Small intestine (tissue), 7 donors: Measurements from ENCODE around the gene STOX1. TPM values are rescaled to one million over a fixed set of nuclear protein-coding genes. Genes with fewer than 3 reads are reported as not detected.
"Not testable (repeated sequence)": the region's sequence is repeated elsewhere in the genome, so short reads cannot be mapped to it uniquely, and the experiment has no call there.

ENCODE experiments used
- DNase-seq, 2 donors: peaks; one replicate each; pipeline versions ENCODE4 v3.0.0 to v3.0.0-alpha.2; 2013
- FAIRE-seq: peaks from 2 replicates; lab custom pipeline; 2012; peaks lifted over from hg19 to GRCh38; lab: Jason Lieb, UNC
- H3K27ac ChIP-seq, 3 donors: one replicate each; pipeline ENCODE4 v1.5.1; 2013; ENCODE audit warnings: low read length in 2 of 3, mild to moderate bottlenecking in 2 of 3, control low read depth in 1 of 3, inconsistent platforms in 1 of 3, low read depth in 1 of 3, moderate library complexity in 1 of 3
- H3K27me3 ChIP-seq, 3 donors: one replicate each; pipeline ENCODE4 v1.6.1; 2013; ENCODE audit warnings: low read length in 3 of 3, inconsistent platforms in 1 of 3; ENCODE audit not compliant: control insufficient read depth in 3 of 3, insufficient read depth in 3 of 3
- H3K36me3 ChIP-seq, 3 donors: one replicate each; pipeline ENCODE4 v1.6.1; 2013; ENCODE audit warnings: low read length in 3 of 3, inconsistent platforms in 1 of 3, low read depth in 1 of 3, mild to moderate bottlenecking in 1 of 3, moderate library complexity in 1 of 3; ENCODE audit not compliant: control insufficient read depth in 3 of 3, insufficient read depth in 2 of 3
- H3K4me1 ChIP-seq, 3 donors: one replicate each; pipeline ENCODE4 v1.6.1; 2013; ENCODE audit warnings: low read length in 2 of 3, inconsistent platforms in 1 of 3, low read depth in 1 of 3, mild to moderate bottlenecking in 1 of 3, moderate library complexity in 1 of 3; ENCODE audit not compliant: control insufficient read depth in 3 of 3, insufficient read depth in 2 of 3
- H3K4me3 ChIP-seq, 3 donors: one replicate each; pipeline ENCODE4 v1.5.1; 2013; ENCODE audit warnings: low read length in 3 of 3, control low read depth in 1 of 3, inconsistent platforms in 1 of 3, low read depth in 1 of 3, mild to moderate bottlenecking in 1 of 3, moderate library complexity in 1 of 3
- H3K9me3 ChIP-seq, 2 donors: one replicate each; pipeline ENCODE4 v1.6.1; 2013; ENCODE audit warnings: low read depth in 1 of 2, low read length in 1 of 2; ENCODE audit not compliant: control insufficient read depth in 2 of 2, insufficient read depth in 1 of 2
- WGBS, 3 donors: extraction: QIAGEN DNeasy Blood & Tissue Kit; methylation state at CpG; one replicate each; pipeline ENCODE4 v1.1.7; 2013; 5-methylcytosine and 5-hydroxymethylcytosine counted together
- polyA plus RNA-seq, 4 donors: library from polyadenylated mRNA; stranded (reverse) in 3 of 4; unstranded in 1 of 4; fragments of 200-250 nt in 3 of 4; fragments of 120-200 nt in 1 of 4; gene quantifications; one replicate each; pipeline versions ENCODE4 v1.2.1 to v1.2.3, GENCODE V29; 2013
- donor health status: healthy with polysubstance abuse.
- donor health status: control.
- donor health status: control.
- donor health status: Bipolar disorder and iron deficiency.
- donor health status: healthy.

Gene STOX1
- polyA plus RNA-seq, 4 donors: 0.81 to 8.7 (median 2.5) TPM; not detected in 1

GRCh38 chr10:68900427-68901104 lies 73.2 kb downstream of the STOX1 start:
- no peaks in the 10 kb centered on the region for H3K9me3 ChIP-seq
- peak overlapping the region; percentile 88 to 96 (median 89) for H3K27ac ChIP-seq
- peaks cover 0 to 2% (median 0%) of the 10 kb centered on the region in 3 donors for H3K36me3 ChIP-seq
- peak overlapping the region; percentile 51 to 84 (median 83) for H3K4me3 ChIP-seq
- DNase-seq: no peak
- H3K4me1 ChIP-seq: peaks cover 5 to 12% (median 6%) of the 10 kb centered on the region in 3 donors
- WGBS, 3 donors: 3 to 5% (median 5%) methylated on average over 36 to 40 of the region's 40 CpGs
- H3K27me3 ChIP-seq: no peaks in the 10 kb centered on the region
- FAIRE-seq: no peak

GRCh38 chr10:68901105-68901927 lies 74.0 kb downstream of the STOX1 start, which contains the start of gene DDX50:
TSS of gene DDX50 (plus strand) at chr10:68901315. CDS start at chr10:68901385, 70 bp downstream.
- DNase-seq (peak; percentile 99 to 100), FAIRE-seq (no peak)
- peak within 1 kb of the TSS; percentile 80 to 88 (median 83) for H3K4me3 ChIP-seq
- H3K27ac ChIP-seq: peak within 1 kb of the TSS; percentile 89 to 96 (median 93)
- H3K9me3 ChIP-seq: no peaks in the 10 kb centered on the region
- peaks cover 0 to 2% (median 0%) of the 10 kb centered on the region in 3 donors for H3K36me3 ChIP-seq
- WGBS, 3 donors: 0% methylated on average over 38 to 47 of the region's 47 CpGs
- H3K4me1 ChIP-seq: peaks cover 5 to 12% (median 6%) of the 10 kb centered on the region in 3 donors
- H3K27me3 ChIP-seq: no peaks in the 10 kb centered on the region

GRCh38 chr10:68902382-68902781 lies 75.1 kb downstream of the STOX1 start:
- no peak overlapping the region for H3K27ac ChIP-seq
- peaks cover 0 to 5% (median 2%) of the 10 kb centered on the region in 3 donors for H3K36me3 ChIP-seq
- peaks cover 5 to 12% (median 6%) of the 10 kb centered on the region in 3 donors for H3K4me1 ChIP-seq
- H3K27me3 ChIP-seq: no peaks in the 10 kb centered on the region
- FAIRE-seq: no peak
- DNase-seq: peak in 1 of 2 donors; percentile 11
- WGBS, 3 donors: 54 to 59% (median 58%) methylated on average over 5 of the region's 5 CpGs
- H3K4me3 ChIP-seq: peak overlapping the region in 2 of 3 donors; percentile 83 to 88
- H3K9me3 ChIP-seq: no peaks in the 10 kb centered on the region

GRCh38 chr10:68924593-68924992 lies 97.3 kb downstream of the STOX1 start:
- H3K4me3 ChIP-seq: no peak overlapping the region
- H3K9me3 ChIP-seq: no peaks in the 10 kb centered on the region
- FAIRE-seq: no peak
- H3K4me1 ChIP-seq: no peaks in the 10 kb centered on the region
- peaks cover 0 to 46% (median 7%) of the 10 kb centered on the region in 3 donors for H3K36me3 ChIP-seq
- DNase-seq: no peak
- no peaks in the 10 kb centered on the region for H3K27me3 ChIP-seq
- H3K27ac ChIP-seq: no peak overlapping the region

- 68 to 88% (median 74%) methylated on average over 4 of the region's 4 CpGs for WGBS, 3 donors
- DNase-seq (no peak), FAIRE-seq (no peak)
- H3K27me3 ChIP-seq: no peaks in the 10 kb centered on the region
- no peaks in the 10 kb centered on the region for H3K4me1 ChIP-seq
- H3K9me3 ChIP-seq: no peaks in the 10 kb centered on the region
- no peak overlapping the region for H3K4me3 ChIP-seq
- no peak overlapping the region for H3K27ac ChIP-seq
- H3K36me3 ChIP-seq: peaks cover 0 to 48% (median 5%) of the 10 kb centered on the region in 3 donors
Measured at GRCh38 chr10:68925489-68925888, 98.2 kb downstream of the STOX1 start.

GRCh38 chr10:68929157-68929556 lies 101.8 kb downstream of the STOX1 start:
- WGBS, 3 donors: 89 to 95% (median 95%) methylated on average over 2 of the region's 2 CpGs
- H3K36me3 ChIP-seq: peaks cover 3 to 47% (median 5%) of the 10 kb centered on the region in 3 donors
- not testable (repeated sequence) for H3K4me1 ChIP-seq, FAIRE-seq, H3K4me3 ChIP-seq, H3K27me3 ChIP-seq, H3K27ac ChIP-seq, H3K9me3 ChIP-seq, DNase-seq

- not testable (repeated sequence) for H3K27ac ChIP-seq, DNase-seq, H3K4me1 ChIP-seq, H3K27me3 ChIP-seq, H3K4me3 ChIP-seq, FAIRE-seq, H3K9me3 ChIP-seq
- H3K36me3 ChIP-seq: peaks cover 3 to 46% (median 5%) of the 10 kb centered on the region in 3 donors
- 95 to 97% (median 96%) methylated on average over 8 of the region's 8 CpGs for WGBS, 3 donors
Measured at GRCh38 chr10:68929888-68930287, 102.6 kb downstream of the STOX1 start.

- not testable (repeated sequence) for FAIRE-seq
Measured at GRCh38 chr10:68932860-68933259, 105.5 kb downstream of the STOX1 start.

More at GRCh38 chr10:68932860-68933259, 105.5 kb downstream of the STOX1 start:
- H3K27me3 ChIP-seq, H3K4me1 ChIP-seq, H3K4me3 ChIP-seq, H3K9me3 ChIP-seq, H3K27ac ChIP-seq, DNase-seq: not testable (repeated sequence)
- H3K36me3 ChIP-seq: peaks cover 3 to 45% (median 5%) of the 10 kb centered on the region in 3 donors
- WGBS, 3 donors: 77 to 100% (median 94%) methylated on average over 3 of the region's 3 CpGs
